HepG2 (cell line): ENCODE data around the gene PRKAR2A. TPM values are rescaled to one million over a fixed set of nuclear protein-coding genes. Genes with fewer than 3 reads are reported as not detected.

ENCODE experiments used
- ARNTL ChIP-seq: sonication (generic); formaldehyde crosslinking; IDR thresholded peaks from 2 replicates; pipeline ENCODE4 v1.4.0; 2020; ENCODE audit warnings: mild to moderate bottlenecking, missing genetic modification reagents
- E2F1 ChIP-seq: sonication (generic); formaldehyde crosslinking; IDR thresholded peaks from 2 replicates; pipeline ENCODE4 v1.5.0; 2020; ENCODE audit warnings: missing genetic modification reagents
- ETV6 ChIP-seq: sonication (generic); formaldehyde crosslinking; conservative IDR thresholded peaks from 2 replicates; pipeline ENCODE4 v1.4.0; 2020; ENCODE audit warnings: missing genetic modification reagents
- FOXC1 ChIP-seq: sonication (generic); formaldehyde crosslinking; IDR thresholded peaks from 2 replicates; pipeline ENCODE4 v1.8.0; 2022; ENCODE audit warnings: mild to moderate bottlenecking, missing genetic modification reagents, borderline replicate concordance
- HNRNPLL ChIP-seq: fragments of 200-400 bp; formaldehyde crosslinking; IDR thresholded peaks from 2 replicates; pipeline ENCODE4 v1.6.1; 2017; ENCODE audit warnings: mild to moderate bottlenecking, low read depth, low read length; ENCODE audit not compliant: poor library complexity, severe bottlenecking
- MNT ChIP-seq: fragments of 450-650 bp; IDR thresholded peaks from 2 replicates; pipeline ENCODE4 v1.6.1; 2016
- MXD1 ChIP-seq: sonication (generic); formaldehyde crosslinking; IDR thresholded peaks from 2 replicates; pipeline ENCODE4 v1.4.0; 2020; ENCODE audit warnings: mild to moderate bottlenecking, missing genetic modification reagents
- MXI1 ChIP-seq: IDR thresholded peaks from 3 replicates; pipeline ENCODE4 v1.6.1; 2012; ENCODE audit warnings: low read depth, low read length, inconsistent platforms, borderline replicate concordance
- NCOA1 ChIP-seq: sonication (generic); formaldehyde crosslinking; IDR thresholded peaks from 2 replicates; pipeline ENCODE4 v1.9.0; 2021; ENCODE audit warnings: missing genetic modification reagents
- NR1H2 ChIP-seq: sonication (generic); formaldehyde crosslinking; IDR thresholded peaks from 2 replicates; pipeline ENCODE4 v1.8.1; 2022; ENCODE audit warnings: low read depth, missing genetic modification reagents, borderline replicate concordance
- RNF2 ChIP-seq: fragments of 450-650 bp; conservative IDR thresholded peaks from 2 replicates; pipeline ENCODE4 v1.6.1; 2016; ENCODE audit warnings: low read depth
- RXRA ChIP-seq: sonication (generic); formaldehyde crosslinking; IDR thresholded peaks from 2 replicates; pipeline ENCODE4 v1.5.1; 2020; ENCODE audit warnings: missing genetic modification reagents
- ZKSCAN5 ChIP-seq: sonication (generic); formaldehyde crosslinking; IDR thresholded peaks from 2 replicates; pipeline ENCODE4 v1.5.1; 2020; ENCODE audit warnings: mild to moderate bottlenecking, missing genetic modification reagents
- ZNF256 ChIP-seq: sonication (generic); formaldehyde crosslinking; conservative IDR thresholded peaks from 2 replicates; pipeline ENCODE4 v1.4.0; 2020; ENCODE audit warnings: missing genetic modification reagents
- ZNF276 ChIP-seq: sonication (generic); formaldehyde crosslinking; IDR thresholded peaks from 2 replicates; pipeline ENCODE4 v1.4.0; 2020; ENCODE audit warnings: mild to moderate bottlenecking, low read depth, missing genetic modification reagents
- ZNF441 ChIP-seq: sonication (generic); formaldehyde crosslinking; IDR thresholded peaks from 2 replicates; pipeline ENCODE4 v1.7.0; 2021; ENCODE audit warnings: missing genetic modification reagents, borderline replicate concordance
- ZNF577 ChIP-seq: sonication (generic); formaldehyde crosslinking; IDR thresholded peaks from 2 replicates; pipeline ENCODE4 v1.4.0; 2020; ENCODE audit warnings: mild to moderate bottlenecking, low read depth, missing genetic modification reagents, borderline replicate concordance
- ZNF703 ChIP-seq: sonication (generic); formaldehyde crosslinking; IDR thresholded peaks from 2 replicates; pipeline ENCODE4 v1.5.1; 2020; ENCODE audit warnings: missing genetic modification reagents, mild to moderate bottlenecking, moderate library complexity, borderline replicate concordance
- ZNF747 ChIP-seq: sonication (generic); formaldehyde crosslinking; IDR thresholded peaks from 2 replicates; pipeline ENCODE4 v1.8.1; 2023; ENCODE audit warnings: missing genetic modification reagents, mild to moderate bottlenecking, borderline replicate concordance
- ZNF770 ChIP-seq: sonication (generic); formaldehyde crosslinking; IDR thresholded peaks from 2 replicates; pipeline ENCODE4 v1.5.0; 2020; ENCODE audit warnings: mild to moderate bottlenecking, missing genetic modification reagents
- ZNF839 ChIP-seq: sonication (generic); formaldehyde crosslinking; IDR thresholded peaks from 2 replicates; pipeline ENCODE4 v1.4.0; 2020; ENCODE audit warnings: missing genetic modification reagents, mild to moderate bottlenecking, borderline replicate concordance
- polyA plus RNA-seq, 8 experiments: library from polyadenylated mRNA; depleted of rRNA in 3 of 8; stranded (reverse) in 7 of 8; unstranded in 1 of 8; fragments of >200 nt; fragmentation: Illumina TruSeq in 4 of 8; extraction: Trizol in 4 of 8; gene quantifications; 2 replicates each; pipeline versions ENCODE4 v1.2.1 to v1.2.3, GENCODE V29; 2011 to 2016; ENCODE audit warnings: low read depth in 4 of 8, missing spikeins in 1 of 8, mixed read lengths in 1 of 8; ENCODE audit not compliant: insufficient read depth in 1 of 8
- total RNA-seq, 5 experiments: library from RNA; depleted of rRNA; stranded (reverse); fragments of >200 nt; fragmentation: Illumina TruSeq; extraction: Trizol; gene quantifications; 2 replicates each; pipeline ENCODE4 v1.2.3, GENCODE V29; 2016; ENCODE audit warnings: low read depth in 1 of 5

The PRKAR2A gene
- total and polyA plus RNA-seq, 2 of the 13 experiments (the other 11 are each of a cell fraction or from before 2014, with no cell fraction given): 11.8 to 29.2 TPM

- 0 out of 2 replicates have a peak, but pooled peaks have one; percentile 29 for TF ChIP-seq ZNF770 (CRISPR knock-in tag)
- no peak for TF ChIP-seq NCOA1 (CRISPR knock-in tag)
- TF ChIP-seq ZNF839: no peak
- TF ChIP-seq ARNTL: 0 out of 2 replicates have a peak, but pooled peaks have one; percentile 30
- TF ChIP-seq ETV6: no peak
- TF ChIP-seq FOXC1 (CRISPR knock-in tag): no peak
- TF ChIP-seq ZNF577 (CRISPR knock-in tag): no peak
- TF ChIP-seq RXRA (CRISPR knock-in tag): peak; percentile 46; the same call in 1 of the 2 replicates
- TF ChIP-seq ZNF256: no peak
- TF ChIP-seq E2F1 (CRISPR knock-in tag): no peak
- peak; percentile 68; the same call in 1 of the 2 replicates for TF ChIP-seq ZNF441 (CRISPR knock-in tag)
- TF ChIP-seq HNRNPLL: peak; percentile 2
- no peak; the same call in 1 of the 2 replicates for TF ChIP-seq MXD1 (CRISPR knock-in tag)
- TF ChIP-seq RNF2: 0 out of 2 replicates have a peak, but pooled peaks have one; percentile 15
- TF ChIP-seq ZNF276 (CRISPR knock-in tag): 0 out of 2 replicates have a peak, but pooled peaks have one; percentile 14
- 0 out of 2 replicates have a peak, but pooled peaks have one; percentile 30 for TF ChIP-seq NR1H2 (CRISPR knock-in tag)
- TF ChIP-seq MXI1: peak; percentile 88; the same call in 1 of the 3 replicates
- no peak for TF ChIP-seq ZKSCAN5
- TF ChIP-seq ZNF747 (CRISPR knock-in tag): no peak
- TF ChIP-seq ZNF703 (CRISPR knock-in tag): no peak; the same call in 1 of the 2 replicates
- TF ChIP-seq MNT: no peak
These were observed at the start of gene PRKAR2A (continued) for GRCh38 chr3:48847504-48848423.
